ENCODE data around the gene PCCA. TPM values are rescaled to one million over a fixed set of nuclear protein-coding genes. Genes with fewer than 3 reads are reported as not detected.
"Not testable (repeated sequence)": the region's sequence is repeated elsewhere in the genome, so short reads cannot be mapped to it uniquely, and the experiment has no call there.

PCCA gene
- polyA plus RNA-seq, 12 donors, result 24.3 to 41.6 (median 32.7) TPM; not detected in 1

DNA sequence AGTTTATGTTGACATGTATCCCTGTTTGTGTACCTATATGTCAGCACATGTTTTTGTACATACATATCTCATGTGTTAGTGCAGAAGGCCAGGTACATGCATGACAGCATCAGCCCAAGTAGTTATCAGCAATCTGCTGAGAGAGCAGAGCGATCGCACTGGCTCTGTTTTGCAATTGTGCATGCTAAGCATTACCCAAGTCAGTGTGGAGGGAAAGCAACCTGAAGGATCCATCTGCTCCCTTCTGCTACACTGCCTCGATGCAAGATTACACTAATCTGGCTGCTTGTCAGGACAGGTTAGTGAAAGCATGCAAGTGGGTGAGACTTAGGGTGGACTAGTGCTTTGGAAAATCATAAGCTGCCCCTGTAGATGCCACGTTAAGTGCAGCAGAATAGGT is 211.8 kb downstream of the PCCA start:
- no peak for DNase-seq

DNA sequence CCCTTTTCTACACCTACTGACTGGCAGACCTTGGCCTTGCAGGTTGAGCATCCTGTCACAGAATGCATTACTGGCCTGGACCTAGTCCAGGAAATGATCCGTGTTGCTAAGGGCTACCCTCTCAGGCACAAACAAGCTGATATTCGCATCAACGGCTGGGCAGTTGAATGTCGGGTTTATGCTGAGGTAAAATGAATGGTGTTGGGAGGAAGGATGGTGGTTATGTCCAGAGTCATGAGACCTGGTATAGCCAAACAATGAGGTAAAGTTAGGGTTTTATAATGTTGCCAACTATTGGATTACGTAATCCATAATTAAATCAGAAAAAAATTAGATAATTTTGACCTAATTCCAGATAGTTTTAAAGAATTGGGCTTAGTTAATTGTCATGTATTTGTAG is 212.5 kb downstream of the PCCA start:
- no peak for DNase-seq

DNA sequence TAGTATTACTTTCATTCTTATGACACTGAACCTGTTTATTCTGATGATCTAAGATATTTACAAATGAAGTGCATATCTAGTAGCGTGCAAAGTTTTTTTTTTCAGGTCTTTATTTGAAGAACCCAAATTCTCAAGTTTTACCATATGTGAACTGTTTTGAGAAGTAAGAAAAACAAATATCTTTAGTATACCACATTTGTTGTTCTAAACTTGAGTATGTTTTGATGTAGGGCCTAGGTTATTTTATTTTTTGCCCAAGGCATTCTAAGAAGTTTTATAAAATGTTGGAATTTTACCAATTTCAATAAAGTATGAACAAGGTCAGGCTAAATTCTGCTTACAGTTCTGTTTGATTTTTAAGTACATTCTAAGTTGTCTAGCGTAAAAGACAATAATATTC is 213.5 kb downstream of the PCCA start:
- no peak for DNase-seq

DNA sequence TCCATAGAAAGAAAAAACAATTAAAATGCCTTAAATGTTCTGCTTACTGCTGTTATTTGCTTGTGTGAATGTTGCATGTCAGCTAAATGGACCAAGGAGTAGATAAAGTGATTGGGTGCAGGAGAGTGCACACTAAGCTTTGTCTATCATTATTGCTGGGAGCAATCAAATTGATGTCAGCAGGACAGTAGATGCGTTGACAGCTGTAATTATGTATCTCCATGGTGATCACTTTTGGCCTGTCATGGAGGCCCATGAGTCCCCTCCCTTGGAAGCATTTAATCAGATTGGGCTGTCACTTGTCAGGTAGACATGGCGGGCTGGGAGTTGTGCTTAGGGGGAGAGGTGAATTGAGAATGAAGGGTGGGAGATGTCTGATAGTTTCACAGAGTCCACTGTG is 215.3 kb downstream of the PCCA start:
- DNase-seq, result no peak

DNA sequence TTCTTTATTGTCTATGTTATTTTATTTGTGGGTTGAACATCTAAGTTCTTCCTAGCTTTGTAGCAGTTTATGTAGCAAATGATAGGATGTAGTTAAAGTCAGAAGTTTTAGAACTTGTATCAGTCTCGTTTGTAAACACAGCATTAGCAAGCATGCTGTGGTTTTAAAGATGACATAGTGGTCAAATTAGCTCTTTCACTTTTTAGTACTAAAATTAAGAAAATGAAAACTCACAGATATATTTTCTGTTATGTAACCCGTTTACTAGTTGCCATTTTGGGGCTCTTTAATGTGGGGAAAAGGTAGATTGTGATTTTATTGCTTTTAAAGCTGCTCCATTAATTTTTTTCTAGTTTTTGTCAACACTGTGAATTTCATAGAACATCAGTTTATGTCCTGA is 216.5 kb downstream of the PCCA start:
- DNase-seq, result no peak

DNA sequence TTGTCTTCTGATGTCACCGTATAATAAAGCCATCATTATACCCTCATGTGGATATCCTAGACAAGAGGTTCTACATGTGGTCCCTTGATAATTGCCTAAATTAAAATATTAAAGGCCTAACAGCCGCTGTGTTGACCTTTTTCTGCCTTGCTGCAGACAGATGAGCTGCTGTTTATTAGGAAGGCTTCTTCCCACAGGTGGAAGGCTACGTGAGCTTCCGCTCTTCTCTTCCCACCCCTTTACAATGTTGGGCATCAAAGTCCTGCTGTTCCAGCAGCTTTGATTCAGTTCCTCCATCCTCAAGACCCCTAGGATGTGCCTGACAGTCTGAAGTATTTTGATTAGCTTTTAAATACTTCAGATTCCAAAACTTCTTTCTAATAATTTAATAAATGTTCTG is 217.1 kb downstream of the PCCA start:
- no peak for DNase-seq

DNA sequence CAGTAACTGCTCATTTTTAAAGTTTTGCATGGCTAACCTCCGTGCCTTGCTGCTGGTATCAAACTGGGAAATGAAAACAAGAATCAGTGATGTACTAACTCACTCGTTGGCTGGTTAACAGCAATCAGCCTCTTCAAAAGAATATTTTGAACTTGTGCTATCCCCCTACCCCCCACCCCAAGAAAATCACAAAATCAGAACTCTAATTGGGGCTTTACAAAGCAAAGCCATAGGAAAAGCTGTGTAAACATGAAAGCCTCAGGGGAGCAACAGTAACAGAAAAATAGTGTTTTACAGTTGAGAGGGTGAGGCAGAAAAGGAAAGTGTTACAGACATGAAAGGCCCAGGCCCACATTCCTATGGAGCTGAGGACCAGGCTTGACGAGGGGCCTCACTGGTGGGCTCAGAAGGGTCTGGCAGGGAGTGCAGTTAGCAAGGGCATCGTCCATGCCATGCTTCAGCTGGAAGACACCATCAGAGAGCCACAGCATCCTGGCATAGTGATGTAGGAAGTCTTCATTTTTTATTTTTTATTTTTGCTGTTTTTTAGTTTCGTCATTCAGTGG is 217.6 kb downstream of the PCCA start:
- no peak for DNase-seq

DNA sequence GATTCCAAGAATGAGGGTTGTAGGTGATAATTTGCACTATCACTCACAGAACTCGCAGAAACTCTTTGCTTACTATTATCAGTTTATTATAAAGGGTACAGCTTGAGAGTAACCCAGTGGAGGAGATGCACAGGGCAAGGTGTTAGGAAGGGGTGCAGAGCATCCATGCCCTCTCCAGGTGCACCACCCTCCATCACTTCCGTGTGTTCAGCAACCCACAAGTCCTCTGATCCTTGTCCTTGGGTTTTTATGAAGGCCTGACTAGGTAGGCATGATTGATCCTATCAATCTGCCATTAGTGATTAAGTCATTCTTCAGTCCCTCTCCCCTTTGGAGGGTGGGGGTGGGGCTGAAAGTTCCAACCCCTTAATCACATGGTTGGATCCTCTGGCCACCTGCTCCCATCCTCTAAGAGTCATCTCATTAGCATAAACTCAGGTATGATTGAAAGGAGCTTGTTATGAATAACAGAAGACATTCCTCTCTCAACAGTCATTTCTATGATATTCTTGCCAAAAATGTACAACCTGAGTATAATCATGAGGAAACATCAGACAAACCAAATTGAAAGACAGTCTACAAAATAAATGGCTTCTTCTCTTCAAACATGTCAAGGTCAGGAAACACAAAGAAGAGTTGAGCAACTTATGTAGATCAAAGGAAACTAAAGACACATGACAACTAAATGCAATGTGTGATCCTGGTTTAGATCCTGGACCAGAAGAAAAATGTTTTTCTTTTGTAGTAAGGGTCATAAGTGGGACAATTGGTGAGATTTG is 225.4 kb downstream of the PCCA start:
- DNase-seq, result no peak

DNA sequence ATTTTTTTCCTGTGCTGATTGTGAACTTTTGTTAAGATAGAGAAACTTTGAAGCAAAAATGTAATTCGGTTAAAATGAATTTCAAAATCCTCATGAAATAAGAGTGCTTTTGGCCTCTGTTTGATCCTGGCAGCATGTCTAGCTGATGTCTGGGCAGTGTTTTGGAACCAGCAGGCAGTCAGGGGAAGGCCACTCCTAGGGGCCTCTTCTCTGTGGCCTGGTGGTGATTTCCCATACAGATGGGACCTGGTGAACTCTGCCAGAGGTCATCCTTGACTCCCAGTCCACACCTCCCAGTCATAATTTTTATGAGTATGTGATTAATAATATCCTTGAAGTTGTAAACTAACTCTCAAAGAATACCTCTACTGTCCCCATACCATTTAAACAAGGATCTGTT is 226.6 kb downstream of the PCCA start:
- DNase-seq, result no peak

DNA sequence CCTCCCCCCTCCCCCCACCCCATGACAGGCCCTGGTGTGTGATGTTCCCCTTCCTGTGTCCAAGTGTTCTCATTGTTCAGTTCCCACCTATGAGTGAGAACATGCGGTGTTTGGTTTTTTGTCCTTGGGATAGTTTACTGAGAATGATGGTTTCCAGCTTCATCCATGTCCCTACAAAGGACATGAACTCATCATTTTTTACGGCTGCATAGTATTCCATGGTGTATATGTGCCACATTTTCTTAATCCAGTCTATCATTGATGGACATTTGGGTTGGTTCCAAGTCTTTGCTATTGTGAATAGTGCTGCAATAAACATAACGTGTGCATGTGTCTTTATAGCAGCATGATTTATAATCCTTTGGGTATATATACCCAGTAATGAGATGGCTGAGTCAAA is 229.6 kb downstream of the PCCA start:
- DNase-seq, result not testable (repeated sequence)

DNA sequence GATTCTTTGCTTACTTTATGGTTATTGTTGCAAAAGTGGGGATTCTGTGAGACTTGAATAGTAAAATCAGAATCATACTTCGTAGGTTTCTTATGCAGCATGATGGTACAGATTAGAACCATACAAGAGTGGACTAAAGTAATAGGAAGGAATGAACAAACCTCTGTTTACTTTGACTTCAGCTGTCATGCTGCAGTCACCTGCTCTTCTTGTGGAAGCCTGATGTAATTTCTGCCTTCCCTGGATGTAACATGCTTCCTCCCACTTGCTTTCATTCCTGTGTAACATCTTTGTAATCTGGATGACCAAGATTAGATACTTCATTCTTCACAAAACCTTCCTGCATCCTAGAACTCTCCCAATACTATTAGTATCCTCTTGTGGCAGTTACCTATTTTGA is 235.0 kb downstream of the PCCA start:
- no peak for DNase-seq

DNA sequence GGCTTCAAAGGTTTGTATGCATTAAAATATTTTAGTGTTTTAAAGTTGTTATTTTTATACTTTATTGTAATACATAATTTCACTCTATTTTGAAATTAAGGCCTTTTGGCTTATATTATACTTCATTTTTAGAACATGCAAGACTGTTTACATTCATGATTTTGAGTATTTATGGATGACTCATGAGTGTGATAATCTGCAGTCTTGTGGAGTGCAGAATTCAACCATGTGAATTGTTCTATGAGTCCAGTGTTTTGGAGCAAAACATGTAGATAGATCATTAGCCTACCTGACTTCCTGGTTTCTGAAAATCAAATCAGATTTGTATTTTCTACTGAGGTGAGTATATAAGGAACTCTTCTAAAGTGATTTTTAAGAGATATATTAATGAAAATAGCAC is 241.8 kb downstream of the PCCA start:
- DNase-seq, result no peak

DNA sequence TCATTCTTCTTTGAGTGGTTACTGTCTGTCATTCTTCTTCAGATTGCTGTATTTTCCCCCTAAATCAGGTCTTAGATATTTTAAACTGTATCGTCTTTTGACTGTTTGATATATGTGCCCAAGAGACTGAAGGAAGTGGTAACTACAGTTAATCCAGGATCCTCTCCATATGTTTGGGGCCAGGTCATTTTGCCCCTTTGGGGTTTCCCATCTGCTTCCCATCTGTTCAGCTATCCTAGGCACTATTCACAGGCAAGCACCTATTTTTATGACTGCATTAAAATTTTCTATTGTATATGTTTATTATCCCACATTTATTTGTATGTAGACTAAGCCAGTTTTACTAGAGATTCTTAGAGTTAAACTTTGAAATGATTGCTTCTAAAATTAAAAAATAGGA is 244.2 kb downstream of the PCCA start:
- no peak for DNase-seq

DNA sequence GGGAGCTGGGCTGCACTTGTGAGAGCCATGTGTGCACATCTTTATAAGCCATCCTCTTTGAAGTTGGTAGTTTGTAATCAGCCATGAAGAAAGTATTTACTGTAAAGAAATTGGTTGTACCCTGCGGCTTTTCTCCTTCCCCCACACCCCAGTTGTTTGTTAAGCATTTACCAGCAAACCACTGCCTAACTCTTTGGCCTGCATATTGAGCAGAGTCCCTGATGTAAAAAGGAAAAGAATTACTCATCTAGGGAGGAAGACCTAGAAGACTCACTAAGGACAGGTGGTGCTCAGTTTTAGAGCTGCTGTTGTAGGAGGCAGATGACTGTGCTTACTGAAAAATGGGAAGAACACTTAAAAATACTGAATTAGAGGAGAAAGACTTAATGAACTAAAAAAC is 245.3 kb downstream of the PCCA start:
- no peak for DNase-seq

DNA sequence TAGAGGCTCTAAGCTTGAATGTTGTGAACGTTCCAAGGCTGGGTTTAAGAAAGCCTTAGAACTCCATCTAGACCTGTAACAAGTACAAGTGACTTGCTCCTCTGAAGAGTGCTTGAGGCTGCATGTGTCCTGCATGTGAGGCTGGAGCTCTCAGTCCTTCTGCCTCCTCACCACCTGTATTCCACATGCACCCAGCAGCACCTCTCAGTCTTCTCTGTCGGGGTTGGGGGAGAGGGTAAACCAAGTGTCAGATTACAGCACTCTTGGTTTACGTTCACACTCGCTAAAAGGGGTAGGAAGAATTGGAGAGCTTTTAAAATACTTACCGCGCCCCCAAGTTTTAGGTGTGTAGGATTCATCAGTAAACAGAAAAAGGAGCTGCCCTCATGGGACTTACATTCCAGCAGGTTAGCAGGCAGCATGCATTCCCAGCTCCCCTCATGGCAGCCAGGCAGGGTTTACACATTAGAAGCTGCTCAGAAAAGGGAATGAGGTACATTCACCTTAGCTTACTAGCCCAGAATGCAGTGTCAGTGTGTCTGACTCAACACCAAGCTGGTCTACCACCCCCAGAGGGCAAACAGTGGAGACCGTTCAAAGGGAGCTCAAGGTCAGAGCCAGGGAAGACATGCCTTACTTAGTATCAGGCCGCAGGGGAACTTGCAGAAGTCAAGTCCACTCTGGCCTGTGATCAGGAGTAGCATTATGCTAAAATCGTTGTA is 248.1 kb downstream of the PCCA start:
- no peak for DNase-seq

DNA sequence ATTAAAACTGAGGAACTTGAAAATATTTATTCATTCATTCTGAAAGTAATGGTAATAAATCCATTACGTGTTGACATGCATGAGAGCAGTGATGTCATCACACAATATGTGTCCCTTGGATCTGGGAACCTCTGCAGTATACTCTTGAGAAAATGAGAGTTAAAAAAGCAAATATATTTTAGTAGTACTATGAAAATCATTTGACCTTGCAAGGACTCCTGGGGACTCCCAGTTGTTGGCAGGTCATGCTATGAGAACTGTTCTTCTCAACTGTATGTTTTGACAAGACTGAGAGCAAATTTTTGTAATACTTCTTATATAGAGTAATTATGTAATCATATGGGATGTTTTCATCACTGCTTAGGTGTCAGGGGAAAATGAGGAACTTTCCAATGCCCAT is 249.4 kb downstream of the PCCA start:
- no peak for DNase-seq

DNA sequence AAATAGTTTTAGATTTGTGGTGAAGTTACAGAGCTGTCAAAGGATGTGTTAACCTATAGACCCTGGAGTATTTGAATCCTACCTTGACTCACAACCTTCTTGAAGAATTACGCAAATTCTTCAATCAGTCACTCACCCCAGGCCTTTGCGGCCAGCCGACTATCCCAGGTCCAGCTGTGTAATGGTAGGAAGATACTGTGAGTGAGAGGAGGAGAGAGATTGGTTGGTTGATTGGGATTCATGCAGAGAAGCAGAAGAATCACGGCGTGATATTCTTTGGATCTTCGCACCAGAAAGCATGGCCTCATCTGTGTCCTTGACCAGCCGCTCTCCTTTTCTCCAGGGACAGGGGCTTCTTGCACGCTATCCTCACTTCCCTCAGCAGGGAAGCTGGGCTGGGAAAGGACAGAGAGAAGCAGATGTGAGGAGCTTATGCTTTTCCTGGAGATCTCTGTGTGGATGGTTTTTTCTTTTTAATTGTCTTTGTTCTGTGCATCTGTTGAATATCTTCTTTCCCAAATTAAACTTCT is 250.6 kb downstream of the PCCA start:
- no peak for DNase-seq

DNA sequence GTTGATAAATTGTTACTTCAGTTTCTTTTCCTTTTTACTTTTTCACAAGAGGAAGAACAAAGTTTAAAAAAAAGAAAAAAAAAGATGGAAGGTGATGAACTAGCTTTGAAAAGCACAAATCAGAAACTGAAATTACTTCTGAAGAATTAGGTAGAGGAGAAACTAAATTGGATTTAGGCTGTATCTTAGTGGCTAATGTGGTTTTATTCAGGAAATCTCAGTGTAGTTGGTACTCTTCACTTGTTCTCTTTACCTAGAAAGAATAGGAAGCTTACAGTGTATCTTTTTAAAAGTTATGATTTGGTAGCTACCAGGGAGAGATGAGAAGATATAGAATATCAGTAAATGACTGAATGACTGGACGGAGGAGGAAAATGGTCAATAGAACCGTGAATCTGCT is 252.0 kb downstream of the PCCA start:
- no peak for DNase-seq

DNA sequence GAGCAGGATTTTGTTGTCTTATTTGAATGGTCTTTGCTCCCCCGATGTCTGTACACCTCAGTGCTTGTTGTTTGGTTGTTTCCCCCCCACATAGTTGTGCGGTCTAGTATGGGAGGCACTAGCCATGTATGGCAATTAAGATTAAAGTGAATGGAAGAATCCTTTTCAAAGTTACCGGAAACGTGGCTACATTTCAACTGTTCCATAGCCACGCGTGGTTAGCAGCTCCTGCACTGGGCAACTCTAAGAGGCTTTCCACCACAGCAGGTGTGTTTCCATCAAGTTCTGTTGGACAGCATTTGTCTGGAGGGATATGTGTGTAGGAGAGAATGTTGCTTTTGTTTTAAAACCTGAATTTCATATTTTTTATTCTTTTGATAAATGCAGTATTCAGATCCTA is 252.4 kb downstream of the PCCA start:
- DNase-seq, result no peak

DNA sequence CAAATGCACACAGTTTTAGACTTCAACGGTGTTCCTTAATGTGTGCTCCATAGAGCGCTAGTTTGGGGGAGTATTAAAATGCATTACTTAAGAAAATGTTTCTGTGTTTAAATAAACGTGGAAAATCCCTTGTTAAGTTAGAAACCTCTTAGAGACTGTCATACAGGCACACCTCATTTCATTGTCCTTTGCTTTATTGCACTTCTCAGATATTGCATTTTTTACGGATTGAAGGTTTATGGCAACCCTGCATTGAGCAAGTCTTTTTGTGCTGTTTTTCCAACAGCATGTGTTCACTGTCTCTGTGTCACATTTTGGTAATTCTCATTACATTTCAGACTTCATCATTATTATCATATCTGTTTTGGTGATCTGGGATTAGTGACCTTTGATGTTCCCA is 255.7 kb downstream of the PCCA start:
- DNase-seq, result no peak

DNA sequence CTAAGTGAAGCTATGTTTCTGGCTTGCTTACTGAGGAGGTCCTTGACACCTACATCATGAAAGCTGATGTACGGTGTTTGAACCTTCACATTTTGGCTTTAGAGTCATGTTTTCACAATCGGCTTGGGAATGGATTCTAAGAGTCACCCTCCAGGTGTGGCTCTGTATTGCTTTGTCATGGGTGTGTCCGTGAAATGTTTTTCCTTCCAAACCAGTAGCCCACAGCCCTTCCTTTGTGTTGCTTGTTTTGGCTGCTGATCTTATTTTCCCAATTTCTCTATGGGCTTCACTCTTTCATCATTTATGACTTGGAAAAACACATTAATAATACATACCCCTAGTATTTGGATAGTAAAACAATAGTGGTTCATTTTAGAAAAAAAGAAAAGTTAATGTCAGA is 259.1 kb downstream of the PCCA start:
- DNase-seq, result no peak

DNA sequence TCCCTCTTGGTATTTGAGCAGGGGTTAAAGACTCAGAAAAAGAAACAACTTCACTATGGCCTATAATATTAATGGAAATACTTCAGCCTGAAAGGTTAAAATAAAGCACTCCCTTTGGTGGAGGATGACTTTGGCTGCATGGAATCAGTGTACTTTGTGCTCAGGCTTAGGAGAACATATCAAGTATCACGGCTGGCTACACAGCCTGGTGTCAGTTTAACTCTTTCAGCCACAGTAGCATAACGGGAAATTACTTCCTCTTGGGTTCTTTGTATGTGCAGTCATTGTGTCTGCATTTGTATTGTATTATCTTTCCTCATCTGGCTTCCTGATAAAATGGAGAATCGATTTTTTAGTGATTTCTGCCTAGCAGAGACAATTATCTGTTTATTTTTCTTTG is 260.7 kb downstream of the PCCA start:
- no peak for DNase-seq

DNA sequence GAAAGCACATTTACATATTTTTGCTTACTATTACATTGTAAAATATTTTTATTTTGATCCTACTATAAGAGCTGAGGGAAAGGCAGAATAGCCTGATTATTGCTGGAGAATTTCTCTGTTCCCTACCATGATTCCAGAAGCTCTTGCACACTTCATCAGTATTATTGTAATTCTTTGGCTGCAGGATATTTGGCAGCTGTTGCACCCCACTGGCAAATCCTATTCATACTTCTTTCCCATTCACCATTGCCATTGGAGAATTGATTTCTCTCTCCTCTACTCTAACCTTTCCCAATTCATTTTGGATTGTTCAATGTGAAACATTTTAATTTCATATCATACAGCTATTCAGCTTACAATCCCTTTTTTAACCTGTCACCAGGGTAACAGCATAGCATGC is 261.7 kb downstream of the PCCA start:
- DNase-seq, result no peak
